H1 (cell line): ENCODE results near the gene PARD3.

Experiments
- EZH2 ChIP-seq: fragments of 200-600 bp; sonication (generic); IDR thresholded peaks from 2 replicates; pipeline ENCODE4 v1.7.1; 2012; ENCODE audit warnings: low read depth, mild to moderate bottlenecking, moderate library complexity, low read length, inconsistent platforms; ENCODE audit not compliant: severe bottlenecking
- JUN ChIP-seq: IDR thresholded peaks from 2 replicates; pipeline ENCODE4 v1.6.1; 2011; ENCODE audit warnings: low read depth, mild to moderate bottlenecking, improper control_type of control experiment, low read length
- POLR2A ChIP-seq, 2 experiments: IDR thresholded peaks; 1 replicate in 1 of 2; 2 replicates in 1 of 2; pipeline ENCODE4 v1.6.1; 2011; ENCODE audit warnings: low read depth in 2 of 2, low read length in 2 of 2, mild to moderate bottlenecking in 2 of 2; ENCODE audit errors: control extremely low read depth in 1 of 2
- TF ChIP-seq, protein P1 (sequence below), 3 experiments: IDR thresholded peaks; 1 replicate in 2 of 3; 2 replicates in 1 of 3; pipeline versions ENCODE4 v1.5.1 to v1.6.1; 2011; ENCODE audit warnings: low read length in 3 of 3, mild to moderate bottlenecking in 3 of 3, inconsistent platforms in 2 of 3, low read depth in 1 of 3, moderate library complexity in 1 of 3; ENCODE audit not compliant: insufficient read depth in 1 of 3; ENCODE audit errors: control extremely low read depth in 1 of 3
- TF ChIP-seq, protein P2 (sequence below): IDR thresholded peaks from 2 replicates; pipeline ENCODE4 v1.6.1; 2012; ENCODE audit warnings: inconsistent platforms

DNA sequence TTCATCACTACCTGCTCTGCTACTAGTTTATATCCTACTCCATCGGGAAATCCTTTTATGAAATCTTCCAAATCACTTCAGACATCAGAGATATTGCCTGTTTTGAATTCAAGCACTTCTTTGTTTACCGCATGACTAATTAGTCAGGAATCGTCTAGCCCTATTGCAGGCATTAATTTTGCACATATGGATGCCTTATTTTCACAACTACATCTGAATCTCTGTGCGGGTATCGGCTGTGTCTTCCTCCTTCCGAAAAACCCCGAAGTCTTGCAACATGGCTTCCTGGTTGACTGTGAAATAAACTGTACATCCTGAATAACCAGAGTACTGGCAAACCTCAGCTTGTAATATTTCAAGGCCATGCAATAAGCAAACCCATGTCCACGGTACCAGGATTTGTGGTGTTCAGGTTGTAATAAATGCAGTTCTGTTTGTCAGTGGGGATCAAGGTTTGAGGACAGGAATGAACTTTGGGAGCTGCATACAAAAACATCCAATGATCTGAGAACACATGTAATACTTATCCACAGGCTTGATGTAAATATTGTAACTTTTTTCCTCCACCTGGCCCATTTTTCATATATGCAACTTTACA lies 642.1 kb downstream of the PARD3 start:
- TF ChIP-seq EZH2 (no peak), POLR2A (IDR thresholded peaks at IDR 0.05; ENCODE audit: control extremely low read depth in 1 of 2, low read depth in 2 of 2, low read length in 2 of 2) (no peak), JUN (no peak)
- TF ChIP-seq, protein P1, sequence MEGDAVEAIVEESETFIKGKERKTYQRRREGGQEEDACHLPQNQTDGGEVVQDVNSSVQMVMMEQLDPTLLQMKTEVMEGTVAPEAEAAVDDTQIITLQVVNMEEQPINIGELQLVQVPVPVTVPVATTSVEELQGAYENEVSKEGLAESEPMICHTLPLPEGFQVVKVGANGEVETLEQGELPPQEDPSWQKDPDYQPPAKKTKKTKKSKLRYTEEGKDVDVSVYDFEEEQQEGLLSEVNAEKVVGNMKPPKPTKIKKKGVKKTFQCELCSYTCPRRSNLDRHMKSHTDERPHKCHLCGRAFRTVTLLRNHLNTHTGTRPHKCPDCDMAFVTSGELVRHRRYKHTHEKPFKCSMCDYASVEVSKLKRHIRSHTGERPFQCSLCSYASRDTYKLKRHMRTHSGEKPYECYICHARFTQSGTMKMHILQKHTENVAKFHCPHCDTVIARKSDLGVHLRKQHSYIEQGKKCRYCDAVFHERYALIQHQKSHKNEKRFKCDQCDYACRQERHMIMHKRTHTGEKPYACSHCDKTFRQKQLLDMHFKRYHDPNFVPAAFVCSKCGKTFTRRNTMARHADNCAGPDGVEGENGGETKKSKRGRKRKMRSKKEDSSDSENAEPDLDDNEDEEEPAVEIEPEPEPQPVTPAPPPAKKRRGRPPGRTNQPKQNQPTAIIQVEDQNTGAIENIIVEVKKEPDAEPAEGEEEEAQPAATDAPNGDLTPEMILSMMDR (IDR thresholded peaks at IDR 0.05; ENCODE audit: control extremely low read depth in 1 of 3, insufficient read depth in 1 of 3, low read depth in 1 of 3, low read length in 3 of 3), result no peak
- TF ChIP-seq, protein P2, sequence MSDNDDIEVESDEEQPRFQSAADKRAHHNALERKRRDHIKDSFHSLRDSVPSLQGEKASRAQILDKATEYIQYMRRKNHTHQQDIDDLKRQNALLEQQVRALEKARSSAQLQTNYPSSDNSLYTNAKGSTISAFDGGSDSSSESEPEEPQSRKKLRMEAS, result no peak
